Esophagus muscularis mucosa (tissue), 4 donors: ENCODE data around the gene DIAPH3.

ENCODE experiments used
- EP300 ChIP-seq: sonication (generic); formaldehyde crosslinking; IDR thresholded peaks from one replicate; pipeline ENCODE4 v1.6.1; 2017; ENCODE audit warnings: antibody characterized with exemption
- POLR2A ChIP-seq: fragments of 450-650 bp; IDR thresholded peaks from one replicate; pipeline ENCODE4 v1.6.1; 2017; ENCODE audit warnings: antibody characterized with exemption, moderate library complexity, mild to moderate bottlenecking, low read depth
- POLR2AphosphoS5 ChIP-seq, 2 donors: sonication (generic); formaldehyde crosslinking; IDR thresholded peaks; one replicate each; pipeline ENCODE4 v1.6.1; 2017; ENCODE audit warnings: antibody characterized with exemption in 2 of 2
- TF ChIP-seq, protein P1 (sequence below), 3 experiments: fragments of 200-600 bp in 2 of 3; fragments of 450-650 bp in 1 of 3; sonication (generic) in 2 of 3; IDR thresholded peaks; one replicate each; pipeline ENCODE4 v1.5.1; 2017 to 2019; ENCODE audit warnings: antibody characterized with exemption in 3 of 3, mild to moderate bottlenecking in 2 of 3, moderate library complexity in 1 of 3

DNA sequence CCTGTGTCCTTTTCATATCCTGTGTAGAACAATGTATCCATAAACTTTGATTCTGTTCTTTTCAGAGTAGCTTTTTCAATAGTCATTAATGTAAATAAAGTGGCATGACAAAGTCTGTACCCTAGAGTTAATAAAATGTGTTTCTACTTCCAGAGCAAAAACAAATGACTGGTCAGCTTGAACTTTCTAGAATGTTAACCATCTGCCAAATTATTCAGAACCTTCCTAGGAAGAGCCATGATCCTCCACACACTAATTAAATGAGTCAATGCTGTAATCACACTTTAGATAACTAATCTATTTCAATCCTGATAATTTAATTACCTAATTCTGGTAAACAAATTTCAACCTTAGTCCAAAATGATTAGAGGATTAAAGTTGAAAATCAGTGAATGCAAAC is 73.2 kb downstream of the DIAPH3 start:
- TF ChIP-seq, protein P1, sequence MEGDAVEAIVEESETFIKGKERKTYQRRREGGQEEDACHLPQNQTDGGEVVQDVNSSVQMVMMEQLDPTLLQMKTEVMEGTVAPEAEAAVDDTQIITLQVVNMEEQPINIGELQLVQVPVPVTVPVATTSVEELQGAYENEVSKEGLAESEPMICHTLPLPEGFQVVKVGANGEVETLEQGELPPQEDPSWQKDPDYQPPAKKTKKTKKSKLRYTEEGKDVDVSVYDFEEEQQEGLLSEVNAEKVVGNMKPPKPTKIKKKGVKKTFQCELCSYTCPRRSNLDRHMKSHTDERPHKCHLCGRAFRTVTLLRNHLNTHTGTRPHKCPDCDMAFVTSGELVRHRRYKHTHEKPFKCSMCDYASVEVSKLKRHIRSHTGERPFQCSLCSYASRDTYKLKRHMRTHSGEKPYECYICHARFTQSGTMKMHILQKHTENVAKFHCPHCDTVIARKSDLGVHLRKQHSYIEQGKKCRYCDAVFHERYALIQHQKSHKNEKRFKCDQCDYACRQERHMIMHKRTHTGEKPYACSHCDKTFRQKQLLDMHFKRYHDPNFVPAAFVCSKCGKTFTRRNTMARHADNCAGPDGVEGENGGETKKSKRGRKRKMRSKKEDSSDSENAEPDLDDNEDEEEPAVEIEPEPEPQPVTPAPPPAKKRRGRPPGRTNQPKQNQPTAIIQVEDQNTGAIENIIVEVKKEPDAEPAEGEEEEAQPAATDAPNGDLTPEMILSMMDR (IDR thresholded peaks at IDR 0.05), result no peak
- TF ChIP-seq POLR2A (no peak), EP300 (no peak), POLR2AphosphoS5 (IDR thresholded peaks at IDR 0.05) (no peak)
